Right renal pelvis (tissue), 4 donors: ENCODE results near the gene PRUNE2. TPM values are rescaled to one million over a fixed set of nuclear protein-coding genes. Genes with fewer than 3 reads are reported as not detected.

ENCODE experiments used
- DNase-seq, 4 donors: peaks; one replicate each; pipeline ENCODE4 v3.0.0-alpha.2; 2013; ENCODE audit warnings: low read depth in 4 of 4, low spot score in 3 of 4, missing footprints in 1 of 4
- polyA plus RNA-seq, 4 donors: library from polyadenylated mRNA; unstranded; fragments of 120-200 nt; gene quantifications; one replicate each; pipeline ENCODE4 v1.2.1, GENCODE V29; 2013; ENCODE audit not compliant: insufficient read length in 4 of 4

The PRUNE2 gene
- polyA plus RNA-seq, 4 donors = 11.2 to 13.8 (median 12.8) TPM

GRCh38 chr9:76644171-76644570 lies 261.7 kb downstream of the PRUNE2 start:
- no peak for DNase-seq

DNA sequence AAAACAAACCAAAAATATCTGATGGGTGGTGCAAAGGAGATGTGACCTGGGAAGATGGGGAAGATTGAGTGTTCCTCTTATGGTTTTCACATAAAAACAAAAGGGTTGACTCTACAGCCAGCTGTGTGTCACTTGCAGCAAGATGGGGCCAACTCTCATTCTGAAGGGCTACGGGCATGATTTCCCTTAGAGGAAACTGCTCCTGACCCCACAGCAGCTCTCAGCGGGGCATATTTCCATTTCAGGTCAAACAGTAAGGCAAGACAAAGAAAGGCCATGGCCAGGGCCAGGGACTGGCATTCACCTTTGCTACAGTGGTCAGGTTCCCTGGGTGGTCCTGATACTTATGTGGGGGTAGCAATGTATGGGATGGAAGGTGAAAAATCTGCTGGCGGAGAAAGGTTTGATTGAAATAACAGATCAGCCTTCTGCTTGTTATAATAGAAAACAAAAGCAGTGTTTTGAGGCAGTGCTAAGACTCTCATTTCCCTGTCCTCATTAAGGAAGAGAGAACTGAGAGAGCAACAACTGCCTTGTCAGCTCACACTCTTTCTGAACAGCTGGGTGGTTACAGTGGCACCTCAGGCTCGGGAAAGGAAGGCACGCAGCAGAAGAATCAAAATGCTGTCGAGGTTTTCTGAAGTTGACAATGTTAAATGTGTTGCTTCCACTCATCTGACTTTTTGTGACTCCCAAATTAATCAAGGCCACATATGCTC lies 262.4 kb downstream of the PRUNE2 start:
- DNase-seq = no peak

- no peak for DNase-seq
Measured at GRCh38 chr9:76642701-76643209, 263.2 kb downstream of the PRUNE2 start.

DNA sequence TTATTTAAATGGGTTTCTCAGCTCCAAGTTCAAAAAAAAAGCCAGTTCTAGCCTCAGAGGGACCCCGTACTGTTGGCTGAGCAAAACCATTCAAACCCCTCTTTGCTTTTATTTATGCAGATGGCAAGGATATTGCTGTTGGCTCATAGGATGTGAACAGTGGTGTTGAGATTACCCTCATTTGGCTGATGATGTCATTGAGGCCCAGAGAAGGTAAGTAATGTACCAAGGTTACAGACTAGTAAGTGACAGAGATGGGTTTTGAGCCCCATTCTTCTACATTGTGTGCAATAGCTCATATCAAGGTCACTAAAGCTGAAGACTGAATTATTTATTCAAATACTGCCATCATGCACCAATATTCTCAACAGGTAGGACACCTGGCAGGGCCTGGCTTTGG lies 263.8 kb downstream of the PRUNE2 start:
- DNase-seq = no peak

- no peak for DNase-seq
Measured at GRCh38 chr9:76638001-76638400, 267.9 kb downstream of the PRUNE2 start.

GRCh38 chr9:76637416-76637815 lies 268.5 kb downstream of the PRUNE2 start:
- DNase-seq = no peak

GRCh38 chr9:76634356-76635054 lies 271.4 kb downstream of the PRUNE2 start:
- DNase-seq = no peak

GRCh38 chr9:76630916-76631315 lies 275.0 kb downstream of the PRUNE2 start:
- DNase-seq = no peak

DNA sequence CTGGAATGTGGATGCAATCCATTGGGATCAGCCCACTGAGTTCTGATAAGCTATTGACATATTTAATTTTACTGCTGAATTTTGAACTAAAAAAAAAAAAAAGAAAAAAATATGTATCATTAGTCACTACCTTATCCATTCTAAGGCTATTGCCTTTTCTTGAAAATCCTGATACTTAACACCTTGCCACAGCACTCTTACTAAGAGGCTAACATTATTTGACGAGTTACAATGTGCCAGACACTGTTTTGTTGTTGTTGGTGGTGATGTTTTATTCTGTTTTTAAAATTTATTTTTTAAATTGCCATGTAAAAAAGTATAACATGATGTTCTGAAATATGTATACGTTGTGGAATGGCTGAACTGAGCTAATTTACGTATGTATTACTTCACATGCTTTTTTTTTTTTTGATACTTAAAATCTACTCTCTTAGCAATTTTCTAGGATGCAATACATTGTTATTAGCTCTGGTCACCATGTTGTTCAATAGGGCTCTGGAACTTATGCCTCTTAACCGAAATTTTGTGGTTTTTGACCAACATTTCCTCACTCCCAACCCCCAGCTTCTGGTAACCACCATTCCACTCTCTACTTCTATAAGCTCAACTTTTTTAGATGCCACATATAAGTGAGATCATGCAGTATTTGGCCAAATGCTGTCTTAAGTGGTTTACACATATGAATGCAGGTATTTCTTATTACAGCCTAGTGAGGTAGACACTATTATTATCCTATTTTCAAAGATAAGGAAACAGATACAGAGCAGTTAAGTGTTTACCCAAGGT lies 276.5 kb downstream of the PRUNE2 start:
- DNase-seq = no peak

DNA sequence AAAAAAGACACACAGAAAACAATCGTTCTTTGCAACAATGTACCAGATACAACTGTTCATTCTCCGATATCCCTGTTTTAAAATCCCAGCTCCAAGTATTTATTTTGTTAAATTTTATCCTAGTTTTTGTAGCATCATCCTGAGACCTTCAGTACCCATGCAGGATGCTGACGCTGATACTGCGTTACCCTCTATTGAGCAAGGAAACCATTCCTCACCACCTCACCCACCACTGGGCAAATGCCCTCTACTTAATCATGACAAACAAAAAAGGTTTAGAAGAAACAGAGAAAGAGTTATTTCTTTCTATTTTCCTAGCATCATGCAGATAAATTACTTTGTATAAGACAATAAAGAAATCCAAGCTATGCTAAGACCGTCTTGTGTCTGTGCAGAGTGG lies 277.8 kb downstream of the PRUNE2 start:
- DNase-seq = no peak

- no peak for DNase-seq
Measured at GRCh38 chr9:76626980-76627379, 278.9 kb downstream of the PRUNE2 start.

GRCh38 chr9:76626141-76626540 lies 279.8 kb downstream of the PRUNE2 start:
- DNase-seq = no peak

- no peak for DNase-seq
Measured at GRCh38 chr9:76624391-76625048, 281.4 kb downstream of the PRUNE2 start.

DNA sequence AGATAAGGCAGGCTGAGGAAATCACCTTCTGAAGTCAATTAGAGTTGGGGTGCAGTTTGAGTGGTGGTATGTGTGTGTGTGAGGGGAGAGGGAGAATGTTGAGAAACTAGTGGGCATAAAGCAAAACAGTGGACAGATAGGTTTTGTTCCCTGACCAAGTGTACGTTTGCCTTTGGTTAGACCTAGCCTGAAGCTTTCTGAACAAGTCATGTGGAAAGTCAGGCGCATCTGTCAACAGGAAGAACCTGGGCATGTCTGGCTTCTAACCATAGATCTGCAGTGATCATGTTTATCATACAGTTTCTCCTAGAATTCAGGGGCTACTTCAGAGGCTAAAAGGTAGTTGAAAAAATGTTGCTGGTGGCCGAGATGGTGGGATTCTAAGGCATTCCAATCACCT lies 284.9 kb downstream of the PRUNE2 start:
- DNase-seq = no peak

DNA sequence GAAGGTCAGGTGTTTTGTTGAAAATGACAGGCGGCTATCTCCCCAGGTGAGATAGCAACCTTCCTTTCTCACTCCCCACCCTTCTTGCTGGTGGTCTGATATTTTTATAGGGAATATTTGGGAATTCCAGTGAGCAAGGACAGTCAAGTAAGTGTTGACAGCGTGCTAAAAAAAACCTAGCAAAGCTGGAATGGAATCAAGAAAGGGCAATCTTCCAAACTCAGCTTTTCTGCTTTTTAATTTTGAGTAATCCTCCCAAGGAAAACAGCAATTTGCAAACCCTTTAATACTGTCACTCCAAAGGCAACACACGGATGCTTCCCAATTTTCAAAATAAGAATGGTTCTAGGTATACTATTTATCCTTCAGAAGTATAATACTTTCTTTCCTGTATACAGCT lies 285.3 kb downstream of the PRUNE2 start:
- no peak for DNase-seq

GRCh38 chr9:76619640-76620039 lies 286.3 kb downstream of the PRUNE2 start:
- no peak for DNase-seq

DNA sequence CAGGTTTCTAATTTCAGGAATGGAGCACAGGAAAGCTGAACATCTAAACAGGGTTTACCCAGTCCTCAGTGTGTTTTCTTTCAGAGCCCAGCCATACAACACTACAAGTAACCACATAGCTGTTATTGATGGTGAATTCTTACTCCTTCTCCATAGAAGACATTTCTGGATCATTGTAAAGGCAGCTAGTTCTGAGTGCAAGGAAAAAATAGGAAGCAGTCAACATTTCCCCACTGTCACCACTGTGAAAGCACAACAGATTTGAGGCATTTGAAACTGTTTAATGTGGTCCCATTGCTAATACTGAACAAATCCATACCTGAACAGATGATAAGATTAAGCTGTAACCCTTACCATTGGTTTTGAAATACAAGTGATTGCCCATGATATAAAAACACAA lies 286.7 kb downstream of the PRUNE2 start:
- DNase-seq = no peak

DNA sequence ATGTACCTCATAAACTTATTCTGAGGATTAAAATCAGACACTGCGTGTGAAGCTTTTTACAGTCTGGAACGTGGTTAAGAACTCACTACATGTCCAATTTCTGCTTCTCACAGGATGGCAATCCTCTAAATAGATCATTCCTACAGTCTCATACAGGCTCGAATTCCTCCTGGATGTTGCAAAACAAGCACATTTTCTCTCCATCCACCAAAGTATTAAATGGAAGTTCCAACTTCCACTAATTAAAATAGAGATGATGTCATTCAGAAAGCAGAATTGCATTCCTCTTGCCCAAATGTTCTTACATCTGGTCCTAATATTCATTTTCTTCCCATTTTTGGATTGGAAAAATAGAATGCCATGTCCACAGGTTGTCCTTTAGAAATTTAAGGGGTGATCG lies 287.2 kb downstream of the PRUNE2 start:
- no peak for DNase-seq

GRCh38 chr9:76617497-76618175 lies 288.3 kb downstream of the PRUNE2 start:
- no peak for DNase-seq

- no peak for DNase-seq
Measured at GRCh38 chr9:76616780-76617179, 289.1 kb downstream of the PRUNE2 start.
